SK-N-SH treated with all-trans-retinoic acid at 6 μM for 48 hours (cell line): ENCODE data around the gene FNDC3B.

ENCODE experiments used
- ATAC-seq: fragments of 200-7000 bp; cut with Tn5 transposase; 3 replicates; pipeline ENCODE4 v1.9.1; 2020; ENCODE audit warnings: mild to moderate bottlenecking, moderate library complexity
- ARNTL ChIP-seq: fragments of 450-650 bp; formaldehyde crosslinking; IDR thresholded peaks from 2 replicates; pipeline ENCODE4 v1.5.0; 2020; ENCODE audit warnings: low read depth, mild to moderate bottlenecking, moderate library complexity, borderline replicate concordance
- BACH2 ChIP-seq: fragments of 250-450 bp; sonication (Bioruptor Pico); IDR thresholded peaks from 2 replicates; pipeline ENCODE4 v1.9.0; 2021; ENCODE audit warnings: mild to moderate bottlenecking, borderline replicate concordance
- CREB5 ChIP-seq: fragments of 250-450 bp; sonication (Bioruptor Pico); IDR thresholded peaks from 2 replicates; pipeline ENCODE4 v1.5.1; 2020; ENCODE audit warnings: low read depth, mild to moderate bottlenecking, moderate library complexity
- CSDC2 ChIP-seq: fragments of 250-450 bp; sonication (Bioruptor Pico); IDR thresholded peaks from 2 replicates; pipeline ENCODE4 v1.5.0; 2020; ENCODE audit warnings: mild to moderate bottlenecking, moderate library complexity
- CSRNP3 ChIP-seq: fragments of 250-450 bp; sonication (Bioruptor Pico); IDR thresholded peaks from 2 replicates; pipeline ENCODE4 v1.5.1; 2021; ENCODE audit warnings: mild to moderate bottlenecking, moderate library complexity
- ESRRG ChIP-seq: fragments of 250-450 bp; sonication (Bioruptor Pico); IDR thresholded peaks from 2 replicates; pipeline ENCODE4 v1.6.1; 2021; ENCODE audit warnings: mild to moderate bottlenecking
- GLIS3 ChIP-seq: fragments of 250-450 bp; sonication (Bioruptor Pico); IDR thresholded peaks from 2 replicates; pipeline ENCODE4 v1.5.0; 2020; ENCODE audit warnings: mild to moderate bottlenecking, moderate library complexity
- ISL1 ChIP-seq: fragments of 250-450 bp; sonication (Bioruptor Pico); IDR thresholded peaks from 2 replicates; pipeline ENCODE4 v2.1.2; 2022; ENCODE audit warnings: mild to moderate bottlenecking, moderate library complexity
- OSR1 ChIP-seq: fragments of 250-450 bp; sonication (Bioruptor Pico); IDR thresholded peaks from 2 replicates; pipeline ENCODE4 v1.8.0; 2022; ENCODE audit warnings: moderate library complexity, mild to moderate bottlenecking, inconsistent platforms
- PATZ1 ChIP-seq: fragments of 250-450 bp; sonication (Bioruptor Pico); IDR thresholded peaks from 2 replicates; pipeline ENCODE4 v1.8.0; 2020; ENCODE audit warnings: mild to moderate bottlenecking, moderate library complexity, borderline replicate concordance
- POU6F1 ChIP-seq: fragments of 250-450 bp; sonication (Bioruptor Pico); IDR thresholded peaks from 2 replicates; pipeline ENCODE4 v1.8.0; 2021; ENCODE audit warnings: low read depth, mild to moderate bottlenecking, moderate library complexity, borderline replicate concordance
- PPARA ChIP-seq: fragments of 250-450 bp; sonication (Bioruptor Pico); IDR thresholded peaks from 2 replicates; pipeline ENCODE4 v1.5.0; 2020; ENCODE audit warnings: mild to moderate bottlenecking, borderline replicate concordance
- RARB ChIP-seq: fragments of 250-450 bp; sonication (Bioruptor Pico); IDR thresholded peaks from 2 replicates; pipeline ENCODE4 v1.8.0; 2021; ENCODE audit warnings: mild to moderate bottlenecking, moderate library complexity
- SNAI2 ChIP-seq: fragments of 250-450 bp; sonication (Bioruptor Pico); IDR thresholded peaks from 2 replicates; pipeline ENCODE4 v1.5.0; 2020; ENCODE audit warnings: mild to moderate bottlenecking, moderate library complexity
- TCF4 ChIP-seq: fragments of 250-450 bp; sonication (Bioruptor Pico); IDR thresholded peaks from 2 replicates; pipeline ENCODE4 v1.8.0; 2021; ENCODE audit warnings: mild to moderate bottlenecking, moderate library complexity, borderline replicate concordance
- TOX ChIP-seq: fragments of 250-450 bp; sonication (Bioruptor Pico); IDR thresholded peaks from 2 replicates; pipeline ENCODE4 v1.8.0; 2021; ENCODE audit warnings: mild to moderate bottlenecking, moderate library complexity, borderline replicate concordance
- TSHZ2 ChIP-seq: fragments of 250-450 bp; sonication (Bioruptor Pico); IDR thresholded peaks from 2 replicates; pipeline ENCODE4 v1.5.0; 2020; ENCODE audit warnings: mild to moderate bottlenecking, moderate library complexity
- ZC3H10 ChIP-seq: fragments of 250-450 bp; sonication (Bioruptor Pico); IDR thresholded peaks from 2 replicates; pipeline ENCODE4 v1.5.1; 2021; ENCODE audit warnings: mild to moderate bottlenecking, moderate library complexity
- ZFP3 ChIP-seq: fragments of 250-450 bp; sonication (Bioruptor Pico); IDR thresholded peaks from 2 replicates; pipeline ENCODE4 v1.5.0; 2020; ENCODE audit warnings: mild to moderate bottlenecking, moderate library complexity
- ZNF565 ChIP-seq: fragments of 450-650 bp; formaldehyde crosslinking; conservative IDR thresholded peaks from 2 replicates; pipeline ENCODE4 v1.5.0; 2020; ENCODE audit warnings: low read depth, mild to moderate bottlenecking, moderate library complexity
- ZNF70 ChIP-seq: fragments of 450-650 bp; formaldehyde crosslinking; IDR thresholded peaks from 2 replicates; pipeline ENCODE4 v1.5.0; 2020; ENCODE audit warnings: mild to moderate bottlenecking, moderate library complexity
- ZNF8 ChIP-seq: fragments of 450-650 bp; formaldehyde crosslinking; IDR thresholded peaks from 2 replicates; pipeline ENCODE4 v1.5.0; 2020; ENCODE audit warnings: mild to moderate bottlenecking, moderate library complexity

FNDC3B gene

GRCh38 chr3:172444821-172445220 is 405.4 kb downstream of the FNDC3B start:
- no peak for TF ChIP-seq BACH2
- no peak for TF ChIP-seq PATZ1 (CRISPR knock-in tag)
- no peak for ATAC-seq

GRCh38 chr3:172446198-172446597 is 406.8 kb downstream of the FNDC3B start:
- no peak for ATAC-seq
- TF ChIP-seq ISL1 (CRISPR knock-in tag): no peak
- TF ChIP-seq OSR1 (CRISPR knock-in tag): no peak
- no peak for TF ChIP-seq RARB (CRISPR knock-in tag)
- TF ChIP-seq ZFP3 (CRISPR knock-in tag): no peak
- TF ChIP-seq SNAI2 (CRISPR knock-in tag): no peak
- TF ChIP-seq ARNTL (CRISPR knock-in tag): no peak
- no peak for TF ChIP-seq GLIS3 (CRISPR knock-in tag)
- TF ChIP-seq PATZ1 (CRISPR knock-in tag): no peak
- TF ChIP-seq BACH2: no peak
- no peak for TF ChIP-seq ESRRG

- no peak for TF ChIP-seq TSHZ2 (CRISPR knock-in tag)
- no peak for TF ChIP-seq CREB5 (CRISPR knock-in tag)
- no peak for TF ChIP-seq GLIS3 (CRISPR knock-in tag)
- TF ChIP-seq TOX (CRISPR knock-in tag): no peak
- no peak for TF ChIP-seq ZNF8 (CRISPR knock-in tag)
- no peak for TF ChIP-seq ESRRG
- no peak for TF ChIP-seq OSR1 (CRISPR knock-in tag)
- TF ChIP-seq ZFP3 (CRISPR knock-in tag): no peak
- TF ChIP-seq PPARA (CRISPR knock-in tag): no peak
- TF ChIP-seq POU6F1 (CRISPR knock-in tag): no peak
- no peak for TF ChIP-seq ZNF565 (CRISPR knock-in tag)
- no peak for TF ChIP-seq ISL1 (CRISPR knock-in tag)
- no peak for TF ChIP-seq CSRNP3 (CRISPR knock-in tag)
- no peak for TF ChIP-seq SNAI2 (CRISPR knock-in tag)
- TF ChIP-seq BACH2: no peak
- no peak for TF ChIP-seq ARNTL (CRISPR knock-in tag)
- no peak for TF ChIP-seq TCF4
- TF ChIP-seq ZC3H10: no peak
- no peak for TF ChIP-seq CSDC2 (CRISPR knock-in tag)
- TF ChIP-seq ZNF70 (CRISPR knock-in tag): no peak
- peak; percentile 23; the same call in 2 of the 3 replicates for ATAC-seq
These were observed 408.5 kb downstream of the FNDC3B start, which contains the start of gene GHSR for GRCh38 chr3:172447611-172448579. TSS of gene GHSR (minus strand) at chr3:172448456. CDS start at chr3:172448413, 43 bp downstream.
